ENCODE data around the gene NR3C2.
"Not testable (repeated sequence)": the region's sequence is repeated elsewhere in the genome, so short reads cannot be mapped to it uniquely, and the experiment has no call there.

Gene NR3C2

GRCh38 chr4:148145475-148145874, 296.7 kb downstream of the NR3C2 start:
- Histone ChIP-seq H3K27ac (no peak overlapping the region), H3K4me3 (ENCODE audit: low read depth, low read length) (no peak overlapping the region), H3K27me3 (replicated peaks) (no peaks in the 10 kb centered on the region), H3K36me3 (replicated peaks) (no peaks in the 10 kb centered on the region)
- no peak for TF ChIP-seq CTCF (IDR thresholded peaks at IDR 0.05; ENCODE audit: low read depth, low read length, missing control alignments)
- DNase-seq, result no peak
- in situ Hi-C loops (cut with HindIII; ENCODE audit: low pct_ligation_motif_present, low sequenced_read_pairs), result no loop called here

GRCh38 chr4:148143174-148143573, 299.0 kb downstream of the NR3C2 start:
- no peak for TF ChIP-seq CTCF (IDR thresholded peaks at IDR 0.05; ENCODE audit: low read depth, low read length, missing control alignments)
- no peak overlapping the region for H3K4me3 ChIP-seq (ENCODE audit: low read depth, low read length)
- H3K27ac ChIP-seq, result no peak overlapping the region
- H3K36me3 ChIP-seq (replicated peaks), result no peaks in the 10 kb centered on the region
- in situ Hi-C loops (cut with HindIII; ENCODE audit: low pct_ligation_motif_present, low sequenced_read_pairs), result no loop called here
- no peak for DNase-seq
- no peaks in the 10 kb centered on the region for H3K27me3 ChIP-seq (replicated peaks)

GRCh38 chr4:148141501-148141900, 300.7 kb downstream of the NR3C2 start:
- H3K4me3 ChIP-seq (ENCODE audit: low read depth, low read length), result no peak overlapping the region
- in situ Hi-C loops (cut with HindIII; ENCODE audit: low pct_ligation_motif_present, low sequenced_read_pairs), result no loop called here
- DNase-seq, result no peak
- H3K27me3 ChIP-seq (replicated peaks), result no peaks in the 10 kb centered on the region
- no peaks in the 10 kb centered on the region for H3K36me3 ChIP-seq (replicated peaks)
- TF ChIP-seq CTCF (IDR thresholded peaks at IDR 0.05; ENCODE audit: low read depth, low read length, missing control alignments), result no peak
- H3K27ac ChIP-seq, result no peak overlapping the region

- Histone ChIP-seq H3K4me3 (ENCODE audit: low read depth, low read length) (no peak overlapping the region), H3K27ac (no peak overlapping the region), H3K27me3 (replicated peaks) (no peaks in the 10 kb centered on the region), H3K36me3 (replicated peaks) (no peaks in the 10 kb centered on the region)
- in situ Hi-C loops (cut with HindIII; ENCODE audit: low pct_ligation_motif_present, low sequenced_read_pairs), result no loop called here
- DNase-seq, result no peak
- no peak for TF ChIP-seq CTCF (IDR thresholded peaks at IDR 0.05; ENCODE audit: low read depth, low read length, missing control alignments)
Observed at GRCh38 chr4:148126825-148127224, 315.4 kb downstream of the NR3C2 start.

GRCh38 chr4:148124512-148124911, 317.7 kb downstream of the NR3C2 start:
- TF ChIP-seq CTCF (IDR thresholded peaks at IDR 0.05; ENCODE audit: low read depth, low read length, missing control alignments), result no peak
- DNase-seq, result no peak
- Histone ChIP-seq H3K27ac (no peak overlapping the region), H3K4me3 (ENCODE audit: low read depth, low read length) (no peak overlapping the region), H3K27me3 (replicated peaks) (no peaks in the 10 kb centered on the region), H3K36me3 (replicated peaks) (no peaks in the 10 kb centered on the region)
- in situ Hi-C loops (cut with HindIII; ENCODE audit: low pct_ligation_motif_present, low sequenced_read_pairs), result no loop called here

- H3K4me3 ChIP-seq (ENCODE audit: low read depth, low read length); H3K27me3 ChIP-seq (replicated peaks); DNase-seq; in situ Hi-C loops (cut with HindIII; ENCODE audit: low pct_ligation_motif_present, low sequenced_read_pairs); H3K36me3 ChIP-seq (replicated peaks); H3K27ac ChIP-seq: not testable (repeated sequence)
Observed at GRCh38 chr4:148123161-148123560, 319.1 kb downstream of the NR3C2 start.

Data from brain microvascular endothelial cell (primary cell).